HG03025 (cell line): Measurements from ENCODE around the gene MBD2.
"Not testable (repeated sequence)": the region's sequence is repeated elsewhere in the genome, so short reads cannot be mapped to it uniquely, and the experiment has no call there.

Source experiments
- ATAC-seq: cut with Tn5 transposase; IDR thresholded peaks from one replicate; pipeline ENCODE4 v1.9.1; 2021; ENCODE audit warnings: mild to moderate bottlenecking, moderate library complexity; ENCODE audit not compliant: unreplicated experiment, low FRiP score

Gene MBD2, protein sequence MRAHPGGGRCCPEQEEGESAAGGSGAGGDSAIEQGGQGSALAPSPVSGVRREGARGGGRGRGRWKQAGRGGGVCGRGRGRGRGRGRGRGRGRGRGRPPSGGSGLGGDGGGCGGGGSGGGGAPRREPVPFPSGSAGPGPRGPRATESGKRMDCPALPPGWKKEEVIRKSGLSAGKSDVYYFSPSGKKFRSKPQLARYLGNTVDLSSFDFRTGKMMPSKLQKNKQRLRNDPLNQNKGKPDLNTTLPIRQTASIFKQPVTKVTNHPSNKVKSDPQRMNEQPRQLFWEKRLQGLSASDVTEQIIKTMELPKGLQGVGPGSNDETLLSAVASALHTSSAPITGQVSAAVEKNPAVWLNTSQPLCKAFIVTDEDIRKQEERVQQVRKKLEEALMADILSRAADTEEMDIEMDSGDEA

DNA sequence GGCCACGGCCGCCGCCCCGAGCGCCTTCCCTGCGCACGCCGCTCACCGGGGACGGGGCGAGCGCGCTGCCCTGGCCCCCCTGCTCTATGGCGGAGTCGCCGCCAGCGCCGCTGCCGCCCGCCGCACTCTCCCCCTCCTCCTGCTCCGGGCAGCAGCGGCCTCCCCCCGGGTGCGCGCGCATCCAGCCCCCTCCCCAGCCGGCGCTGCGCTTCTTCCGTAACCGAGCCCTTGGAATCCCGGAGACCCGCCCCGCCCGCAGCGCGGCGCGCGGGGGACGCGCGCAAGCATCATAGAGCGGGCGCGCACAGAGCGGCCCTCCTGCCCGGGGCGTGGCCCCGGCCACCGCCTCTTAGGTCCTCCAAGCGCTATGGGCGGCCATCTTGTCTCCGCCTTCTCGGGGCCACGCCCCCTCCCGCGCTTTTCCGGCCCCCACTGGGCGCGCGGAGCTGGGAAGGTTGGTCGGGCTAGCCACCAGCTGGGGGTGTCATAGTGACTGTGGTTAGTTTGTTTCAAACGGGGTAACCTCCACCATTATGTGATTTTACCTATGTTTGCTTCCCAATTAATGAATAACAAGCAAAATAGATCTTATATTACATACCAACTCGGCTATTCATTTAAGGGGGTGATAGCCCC, at the start of gene MBD2:
Gene MBD2, minus strand, starts transcription at position 291 of the 636 bp plus-strand sequence. Its CDS starts 110 bp downstream, at position 181.
- peak; percentile 90 for ATAC-seq

DNA sequence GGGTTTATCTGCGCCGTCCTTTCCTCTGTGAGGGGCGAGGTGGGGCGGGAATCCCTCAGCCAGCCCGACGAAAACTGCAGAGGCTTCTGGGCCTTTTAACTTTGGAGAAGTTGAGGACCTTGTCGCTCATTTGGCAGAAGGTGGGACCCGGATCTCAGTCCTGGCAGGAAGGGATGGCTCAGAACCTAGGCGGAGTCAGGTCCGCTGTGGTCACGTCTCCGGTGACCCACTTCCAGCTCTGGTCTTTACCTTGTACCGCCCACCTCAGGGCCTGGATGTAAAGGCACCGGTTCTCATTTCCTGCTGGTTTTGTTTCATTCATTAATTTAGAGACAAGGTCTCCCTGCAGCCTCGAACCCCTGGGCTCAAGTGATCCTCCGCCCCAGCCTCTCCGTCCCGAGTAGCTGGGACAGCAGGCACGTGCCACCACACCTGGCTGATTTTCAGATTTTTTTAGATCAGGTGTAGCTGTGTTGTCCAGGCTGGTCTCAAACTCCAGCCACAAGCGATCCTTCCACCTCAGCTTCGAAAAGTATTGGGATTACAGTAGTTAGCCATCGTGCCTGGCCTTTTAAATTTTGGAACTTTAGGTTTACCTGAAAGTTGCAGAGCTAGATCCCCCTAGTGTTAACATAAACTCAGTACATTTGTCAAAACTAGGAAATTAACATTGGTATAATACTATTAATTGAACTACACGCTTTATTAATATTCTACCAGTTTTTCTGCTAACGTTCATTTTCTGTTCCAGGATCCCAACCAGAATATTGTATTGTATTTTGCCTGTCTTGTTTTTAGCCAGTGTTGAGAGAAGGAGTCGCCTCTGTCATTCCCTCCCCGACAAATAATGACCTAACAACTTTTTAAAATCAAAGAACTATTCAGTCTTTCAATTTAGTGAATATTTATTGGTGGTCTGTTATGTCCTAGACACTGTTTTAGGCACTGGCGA, 45.7 kb upstream of the MBD2 start:
- peak; percentile 44 for ATAC-seq

DNA sequence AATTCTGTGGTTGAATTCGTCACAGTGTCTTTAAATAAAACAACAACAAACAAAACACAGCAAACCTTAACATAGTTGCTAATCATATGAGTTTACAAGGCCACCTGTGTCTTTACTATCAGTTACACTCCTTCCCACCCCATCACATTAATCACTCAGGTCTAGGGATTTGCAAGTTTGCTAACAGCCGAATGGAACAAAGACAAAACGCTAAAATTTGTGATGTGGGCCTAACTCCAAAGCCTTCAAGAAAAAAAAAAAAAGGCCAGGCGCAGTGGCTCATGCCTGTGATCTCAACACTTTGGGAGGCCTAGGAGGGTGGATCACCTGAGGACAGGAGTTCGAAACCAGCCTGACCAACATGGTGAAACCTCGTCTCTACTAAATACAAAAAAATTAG, 44.3 kb upstream of the MBD2 start:
- ATAC-seq = no peak

DNA sequence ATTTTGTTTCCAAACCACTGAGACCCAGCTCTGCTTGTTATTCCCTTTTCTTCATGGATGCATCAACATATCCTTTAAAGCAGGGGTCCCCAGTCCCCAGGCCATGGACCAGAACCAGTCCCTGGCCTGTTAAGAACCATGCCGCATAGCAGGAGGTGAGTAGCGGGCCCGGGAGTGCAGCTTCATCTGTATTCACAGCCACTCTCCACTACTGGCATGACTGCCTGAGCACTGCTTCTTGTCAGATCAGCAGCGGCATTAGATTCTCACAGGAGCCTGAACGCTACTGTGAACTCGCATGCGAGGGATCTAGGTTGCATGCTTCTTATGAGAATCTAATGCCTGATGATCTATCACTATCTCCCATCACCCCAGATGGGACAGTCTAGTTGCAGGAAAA, 43.2 kb upstream of the MBD2 start:
- ATAC-seq = no peak

DNA sequence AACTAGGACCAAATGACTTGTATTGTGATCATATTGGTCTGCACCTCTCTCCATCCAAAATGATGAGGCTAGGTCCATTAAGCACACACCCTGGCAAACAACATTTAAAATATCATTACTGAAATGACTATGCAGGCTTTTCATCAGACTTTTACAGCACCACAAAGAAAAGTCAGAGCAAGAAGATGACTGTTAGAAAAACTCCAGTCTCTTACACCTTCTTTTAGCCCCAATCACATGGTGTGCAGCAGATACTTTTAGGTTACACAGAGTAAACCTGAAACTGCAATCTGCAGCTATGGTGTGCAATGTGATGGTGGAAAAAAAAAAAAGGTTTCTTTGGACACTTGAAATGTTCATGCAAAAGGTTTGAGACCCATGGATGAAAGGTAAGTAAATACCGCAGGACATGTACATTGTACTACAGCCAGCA, 39.5 kb upstream of the MBD2 start:
- peak; percentile 75 for ATAC-seq

DNA sequence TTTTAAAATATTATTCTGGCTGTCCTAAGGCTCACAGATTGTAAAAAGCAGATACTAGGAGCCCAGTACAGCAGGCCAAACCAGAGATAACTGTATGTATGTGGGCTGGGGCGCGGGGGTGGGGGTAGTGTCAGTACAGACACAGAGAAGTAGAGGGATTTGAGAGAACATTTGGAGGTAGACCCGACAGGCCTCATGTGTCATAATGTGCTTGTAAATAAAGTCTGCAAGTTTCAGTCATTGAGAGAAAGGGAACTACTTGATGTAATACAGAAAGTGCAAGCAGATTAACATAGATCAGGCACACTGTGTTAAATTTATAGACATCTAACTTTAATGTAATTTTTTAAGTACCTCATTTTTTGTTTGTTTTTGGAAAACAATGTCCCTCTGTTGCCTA, 37.4 kb upstream of the MBD2 start:
- peak; percentile 69 for ATAC-seq

DNA sequence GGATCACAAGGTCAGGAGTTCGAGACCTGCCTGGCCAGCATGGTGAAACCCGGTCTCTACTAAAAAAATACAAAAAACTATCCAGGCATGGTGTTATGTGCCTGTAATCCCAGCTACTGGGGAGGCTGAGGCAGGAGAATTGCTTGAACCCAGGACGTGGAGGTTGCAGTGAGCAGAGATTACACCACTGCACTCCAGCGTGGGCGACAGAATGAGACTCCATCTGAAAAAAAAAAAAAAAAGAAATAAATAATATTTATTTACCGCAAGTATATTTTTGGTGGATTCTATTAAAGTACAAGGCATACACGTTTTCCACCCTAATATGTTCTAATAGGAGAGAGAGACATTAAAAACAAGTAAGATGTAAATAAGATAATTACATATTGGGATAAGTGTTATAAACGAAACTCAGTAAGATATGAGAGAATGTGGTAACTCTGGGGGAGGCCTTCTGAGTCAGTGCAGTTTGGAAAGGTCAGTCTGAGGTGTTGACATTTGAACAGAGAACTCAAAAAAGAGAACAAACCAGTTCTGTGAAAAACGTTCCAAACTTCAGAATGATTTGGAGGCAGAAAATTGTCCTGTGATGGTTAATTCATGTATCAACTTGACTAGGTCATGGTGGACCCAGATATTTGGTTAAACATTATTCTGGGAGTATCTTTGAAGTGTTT, 36.1 kb upstream of the MBD2 start:
- no peak for ATAC-seq

DNA sequence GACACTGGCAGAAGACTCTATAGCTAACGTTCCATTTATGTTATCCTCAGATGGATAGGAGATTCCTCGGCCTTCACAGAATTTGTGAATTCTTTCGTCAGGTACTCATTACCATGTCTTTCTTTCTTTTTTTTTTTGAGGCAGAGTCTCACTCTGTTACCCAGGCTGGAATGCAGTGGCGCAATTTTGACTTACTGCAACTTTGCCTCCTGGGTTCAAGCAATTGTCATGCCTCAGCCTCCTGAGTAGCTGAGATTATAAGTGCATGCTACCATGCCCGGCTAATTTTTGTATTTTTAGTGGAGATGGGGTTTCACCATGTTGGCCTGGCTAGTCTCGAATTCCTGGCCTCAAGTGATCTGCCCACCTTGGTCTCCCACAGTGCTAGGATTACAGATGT, 33.3 kb upstream of the MBD2 start:
- not testable (repeated sequence) for ATAC-seq

DNA sequence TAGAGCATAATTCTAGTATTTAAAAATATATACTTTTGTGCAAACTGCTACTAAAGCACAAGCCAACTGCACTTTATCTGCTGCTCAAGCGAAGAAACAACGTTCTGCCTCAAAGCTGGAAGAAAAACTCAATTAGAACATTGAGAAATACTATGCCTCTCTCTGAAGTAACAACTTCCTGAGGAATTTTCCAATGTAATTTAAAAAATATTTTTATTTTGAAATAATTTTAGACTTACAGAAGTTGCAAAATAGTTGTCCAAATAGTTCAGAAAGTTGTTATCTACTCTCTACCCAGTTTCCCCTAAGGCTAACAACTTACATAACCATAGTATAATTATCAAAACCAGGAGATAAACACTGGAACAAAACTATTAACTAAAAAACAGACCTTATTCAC, 32.5 kb upstream of the MBD2 start:
- no peak for ATAC-seq

DNA sequence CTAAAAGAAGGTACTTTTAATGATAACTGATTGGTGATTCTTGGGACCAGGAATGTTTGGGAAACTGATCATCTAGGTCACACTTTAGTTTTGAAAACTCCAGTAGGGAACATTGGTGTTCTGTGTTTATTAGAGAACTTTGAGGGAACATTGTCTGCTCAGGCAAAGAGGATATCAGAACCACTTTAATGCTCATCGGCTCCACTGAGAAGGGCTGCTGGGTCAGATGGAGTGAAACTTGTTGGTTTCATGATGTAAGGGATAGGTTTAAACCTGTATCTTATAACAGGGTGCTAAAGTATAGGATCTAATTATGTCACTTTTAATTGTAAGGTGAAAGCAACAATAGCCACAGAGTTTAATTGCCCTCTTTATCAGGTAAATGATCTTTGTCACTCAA, 30.7 kb upstream of the MBD2 start:
- no peak for ATAC-seq

DNA sequence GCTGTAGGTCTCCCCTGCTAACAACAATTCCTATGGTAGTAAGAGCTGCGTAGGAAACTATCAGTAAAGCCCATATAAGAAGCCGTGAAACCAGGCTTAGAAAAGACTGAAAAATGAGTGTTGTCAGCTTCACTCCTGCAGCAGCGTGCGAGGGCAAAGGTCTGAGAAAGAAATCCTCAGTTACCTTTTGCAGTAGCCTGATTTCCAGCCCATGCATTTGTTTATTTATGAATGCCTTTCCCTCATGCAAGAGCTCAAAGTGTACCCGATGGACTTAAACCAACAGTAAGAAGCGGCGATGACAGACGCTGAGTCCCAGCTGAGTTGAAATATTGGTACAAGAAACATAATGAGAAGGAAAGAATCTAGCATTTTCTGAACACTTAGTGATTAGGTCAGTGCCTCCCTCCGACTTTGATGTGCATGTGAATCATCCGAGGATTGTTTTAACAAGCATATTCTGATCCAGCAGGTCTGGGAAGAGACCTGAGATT, 29.8 kb upstream of the MBD2 start:
- ATAC-seq = no peak

DNA sequence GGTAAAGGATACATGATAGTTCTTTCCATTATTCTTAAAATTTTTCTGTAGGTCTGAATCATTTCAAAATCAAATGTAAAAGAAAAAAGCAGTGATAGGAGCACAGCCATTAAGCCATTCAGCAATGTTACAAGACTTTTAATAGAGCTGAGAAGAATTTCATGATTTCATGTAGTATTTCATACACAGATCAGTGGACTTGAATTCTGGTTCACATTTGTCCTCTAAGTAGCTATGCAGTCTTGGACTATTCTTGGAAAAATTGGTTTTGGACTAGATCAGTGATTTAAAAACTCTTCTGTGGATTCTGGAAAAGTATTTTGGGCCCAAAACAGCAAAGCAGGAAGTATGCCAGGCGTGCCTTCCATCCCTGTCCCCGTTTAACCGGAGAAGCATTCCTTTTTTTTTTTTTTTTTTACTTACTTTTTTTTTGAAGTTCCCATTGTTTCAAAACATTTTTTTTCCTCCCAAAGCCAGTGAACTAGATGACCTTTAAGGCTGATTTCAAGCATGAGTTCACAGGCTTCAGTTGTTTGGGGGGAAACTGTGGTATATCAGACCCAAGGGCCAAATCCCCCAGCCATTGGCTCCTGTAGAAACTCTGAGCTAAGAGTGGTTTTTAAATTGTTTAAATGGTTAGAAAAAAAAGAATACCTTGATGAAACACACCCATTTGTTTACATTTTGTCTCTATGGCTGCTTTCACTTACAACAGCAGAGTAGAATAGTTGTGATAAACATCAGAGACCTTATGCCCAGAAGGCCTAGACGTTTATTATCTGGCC, 27.3 kb upstream of the MBD2 start:
- ATAC-seq = no peak

DNA sequence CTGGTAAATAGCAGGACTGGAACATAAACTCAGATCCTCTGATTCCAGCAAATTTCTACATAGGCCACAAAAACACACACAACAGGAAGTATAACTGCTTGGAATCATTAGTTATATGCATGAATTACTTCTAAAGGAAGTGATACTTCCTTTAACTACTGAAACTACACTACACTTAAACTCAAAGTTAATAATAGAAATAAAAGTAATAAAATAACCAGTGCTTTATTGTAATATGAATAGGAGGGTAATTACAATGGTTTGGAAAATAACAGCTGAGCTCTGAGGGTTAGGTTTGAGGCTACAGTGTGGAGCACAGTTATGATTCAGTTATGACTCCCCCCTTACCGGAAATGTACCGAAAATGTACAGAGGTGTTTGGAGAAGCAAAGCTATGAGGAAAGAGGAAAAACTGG, 26.4 kb upstream of the MBD2 start:
- peak; percentile 68 for ATAC-seq

DNA sequence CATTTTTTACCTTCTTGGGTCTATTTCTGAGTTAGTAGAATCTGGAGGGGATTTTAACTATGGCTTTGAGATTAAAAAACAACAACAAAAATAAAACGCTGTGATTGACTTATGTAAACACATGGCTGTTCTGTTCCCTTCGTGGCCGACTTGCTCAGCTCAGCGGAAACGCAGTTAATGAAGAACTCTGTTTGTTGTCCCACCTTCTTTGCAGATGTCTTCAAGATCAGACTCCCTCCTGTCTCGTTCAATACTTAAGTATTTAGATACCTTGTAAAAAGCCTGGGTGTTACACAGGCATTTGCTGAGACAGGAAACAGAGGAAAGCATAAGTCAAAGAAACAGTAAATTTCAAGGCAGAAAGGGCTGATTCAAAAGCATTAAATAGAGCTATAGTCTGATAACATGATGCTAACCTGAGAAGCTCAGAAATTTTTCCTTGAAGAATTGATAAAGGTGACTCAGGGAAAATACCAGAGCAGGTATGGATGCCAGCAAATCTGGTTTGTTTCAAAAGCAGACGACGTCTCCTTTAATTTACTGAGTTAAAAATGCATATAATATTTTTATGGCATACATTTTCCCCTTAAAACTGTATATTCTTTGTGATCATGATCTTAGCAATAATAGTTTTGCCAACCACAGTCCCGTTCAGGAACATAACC, 23.2 kb upstream of the MBD2 start:
- no peak for ATAC-seq

DNA sequence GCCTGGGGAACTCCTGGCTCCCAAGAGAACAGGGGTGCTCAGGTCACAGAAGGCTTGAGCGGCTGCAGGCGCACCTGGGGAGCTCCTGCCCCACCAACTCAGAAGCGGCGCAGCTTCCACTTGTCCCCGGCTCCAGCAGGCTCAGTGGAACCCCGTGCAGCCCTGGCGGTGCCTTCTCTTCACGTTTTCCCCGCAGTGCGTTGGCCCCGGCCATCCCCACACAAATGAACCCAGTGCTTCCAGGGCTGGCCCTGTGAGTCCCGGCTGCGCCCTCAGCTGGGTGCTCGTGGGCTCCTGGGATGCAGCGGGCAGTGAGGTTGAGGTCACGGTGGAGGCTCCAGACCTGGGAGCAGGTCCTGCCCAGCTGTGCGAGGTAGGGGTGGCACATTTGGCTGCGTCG, 17.9 kb upstream of the MBD2 start:
- no peak for ATAC-seq

DNA sequence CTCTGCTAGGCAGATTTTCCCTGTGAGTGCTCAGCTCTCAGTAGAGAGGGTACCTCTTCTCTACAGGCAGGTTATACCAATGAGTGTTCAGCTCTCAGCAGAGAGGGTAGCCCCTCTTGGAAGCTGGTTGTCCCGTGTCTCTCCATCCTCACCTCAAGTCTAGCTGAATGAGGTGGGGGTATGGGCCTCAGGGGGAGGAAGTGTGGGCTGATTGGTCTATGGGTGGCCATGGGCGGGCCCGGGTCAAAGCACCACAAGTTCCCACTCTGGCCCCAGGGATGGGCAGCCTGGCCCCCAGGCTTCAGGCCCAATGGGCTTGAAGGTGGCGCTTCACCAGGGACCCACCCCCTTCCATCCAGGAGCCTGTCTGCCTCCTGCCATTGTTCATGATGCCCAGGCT, 17.0 kb upstream of the MBD2 start:
- ATAC-seq = no peak

DNA sequence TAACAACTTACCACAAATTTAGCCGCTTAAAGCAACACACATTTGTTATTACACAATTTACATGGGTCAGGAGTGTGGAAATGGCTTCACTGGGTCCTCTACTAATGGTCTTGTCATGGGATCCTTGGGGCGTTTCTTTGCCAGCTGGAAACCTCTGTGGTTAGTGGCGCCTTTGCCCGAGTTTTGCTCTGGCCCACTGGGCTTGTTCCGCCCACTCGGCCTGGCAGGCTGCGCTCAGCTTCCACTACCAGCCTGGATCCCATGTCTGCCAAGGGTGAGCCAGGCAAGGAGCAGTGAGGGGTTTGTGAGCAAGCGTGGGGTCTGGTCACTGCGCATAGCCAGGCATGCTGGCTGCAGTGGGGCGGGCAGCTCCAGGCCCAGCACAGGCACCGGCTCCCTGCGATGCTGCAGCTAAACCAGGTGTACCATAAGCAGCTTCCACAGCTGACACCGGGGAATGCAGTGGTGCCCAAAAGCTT, 16.2 kb upstream of the MBD2 start:
- no peak for ATAC-seq

DNA sequence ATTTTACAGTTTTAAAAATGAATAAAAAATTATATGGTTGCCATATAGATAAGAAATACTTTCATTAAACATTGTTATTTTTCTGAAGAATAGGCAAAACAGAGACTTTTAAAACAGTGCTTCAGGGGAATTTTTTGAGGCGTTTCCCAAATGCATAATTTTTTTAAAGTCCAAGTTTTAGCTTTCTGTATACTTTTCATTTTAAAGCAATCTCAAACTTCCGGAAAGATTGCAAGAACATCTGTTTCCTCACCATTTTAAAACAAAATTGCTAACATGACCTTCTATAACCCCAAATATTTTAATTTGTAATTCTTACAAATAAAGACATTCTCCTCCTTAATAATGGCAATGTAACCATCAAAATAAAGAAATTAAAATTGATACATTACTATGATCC, 15.1 kb upstream of the MBD2 start:
- ATAC-seq = no peak

DNA sequence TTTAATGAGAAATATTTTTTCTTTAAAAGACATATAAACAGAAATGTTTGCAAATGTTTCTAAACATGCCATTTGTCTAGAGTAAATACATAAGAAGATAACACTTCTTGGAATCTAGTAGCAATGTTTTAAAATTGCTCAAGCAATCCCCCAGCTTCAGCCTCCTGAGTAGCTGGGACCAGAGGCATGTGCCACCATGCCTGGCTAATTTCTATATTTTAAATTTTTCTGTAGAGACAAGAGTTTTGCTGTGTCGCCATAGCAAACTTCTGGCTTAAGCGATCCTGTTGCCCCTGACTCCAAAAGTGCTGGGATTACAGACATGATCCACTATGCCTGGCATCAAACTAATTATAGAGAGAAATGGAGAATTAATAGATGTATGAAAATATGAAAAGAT, 14.6 kb upstream of the MBD2 start:
- ATAC-seq = no peak
